ENCODE data around the gene TMOD4.

- TF ChIP-seq EZH2 (IDR thresholded peaks at IDR 0.05; ENCODE audit: low read depth, unreplicated experiment) (no peak), EZH2phosphoT487 (IDR thresholded peaks at IDR 0.05; ENCODE audit: unreplicated experiment) (no peak), CTCF (conservative IDR thresholded peaks at IDR 0.05; ENCODE audit: low read depth in 2 of 2) (no peak), POLR2AphosphoS5 (IDR thresholded peaks at IDR 0.05; ENCODE audit: low read depth) (no peak), STAT1 (IDR thresholded peaks at IDR 0.05; ENCODE audit: unreplicated experiment) (no peak), REST (IDR thresholded peaks at IDR 0.05; ENCODE audit: unreplicated experiment) (no peak), ETS1 (IDR thresholded peaks at IDR 0.05) (no peak), CREB1 (CRISPR knock-in tag; IDR thresholded peaks at IDR 0.05; ENCODE audit: low read depth) (no peak), NANOG (IDR thresholded peaks at IDR 0.05; ENCODE audit: borderline replicate concordance) (no peak), JUNB (IDR thresholded peaks at IDR 0.05; ENCODE audit: unreplicated experiment) (no peak), ZNF114 (CRISPR knock-in tag; IDR thresholded peaks at IDR 0.05) (no peak), ZNF331 (CRISPR knock-in tag; IDR thresholded peaks at IDR 0.05; ENCODE audit: low read depth) (no peak)
Measured at GRCh38 chr1:151193304-151193703, 17.5 kb upstream of the TMOD4 start.
